ENCODE data around the gene FAM107B.

- no peak for TF ChIP-seq CTCF (conservative IDR thresholded peaks at IDR 0.05; ENCODE audit: low read depth in 2 of 2)
- no peak for TF ChIP-seq POLR2AphosphoS5 (IDR thresholded peaks at IDR 0.05; ENCODE audit: low read depth)
- TF ChIP-seq EZH2 (IDR thresholded peaks at IDR 0.05; ENCODE audit: low read depth, unreplicated experiment) = no peak
- no peak for TF ChIP-seq REST (IDR thresholded peaks at IDR 0.05; ENCODE audit: unreplicated experiment)
These were observed 82.2 kb downstream of the FAM107B start for GRCh38 chr10:14692344-14693076.

Data from GM23338 (cell line).